ENCODE results near the gene VPS13D.

DNA sequence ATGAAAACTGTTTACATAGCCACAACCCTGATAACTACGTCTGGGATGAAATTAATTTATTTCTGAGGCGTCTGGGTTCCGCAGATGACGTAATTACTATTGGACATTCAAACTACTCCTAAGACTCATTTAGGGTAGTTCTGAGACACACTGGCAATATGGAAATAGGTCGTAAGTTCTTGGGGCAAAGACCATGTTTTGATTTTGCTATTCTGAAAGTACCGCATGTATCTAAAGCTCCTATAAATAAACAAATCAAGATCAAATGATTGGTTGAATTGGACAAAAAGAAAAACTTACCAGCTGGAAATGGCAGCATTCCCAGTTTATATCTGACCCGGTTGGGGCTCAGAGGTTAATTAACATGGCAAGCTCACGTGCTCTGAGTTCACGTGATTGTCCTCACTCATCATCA lies 313.9 kb downstream of the VPS13D start:
- TF ChIP-seq, protein P1, sequence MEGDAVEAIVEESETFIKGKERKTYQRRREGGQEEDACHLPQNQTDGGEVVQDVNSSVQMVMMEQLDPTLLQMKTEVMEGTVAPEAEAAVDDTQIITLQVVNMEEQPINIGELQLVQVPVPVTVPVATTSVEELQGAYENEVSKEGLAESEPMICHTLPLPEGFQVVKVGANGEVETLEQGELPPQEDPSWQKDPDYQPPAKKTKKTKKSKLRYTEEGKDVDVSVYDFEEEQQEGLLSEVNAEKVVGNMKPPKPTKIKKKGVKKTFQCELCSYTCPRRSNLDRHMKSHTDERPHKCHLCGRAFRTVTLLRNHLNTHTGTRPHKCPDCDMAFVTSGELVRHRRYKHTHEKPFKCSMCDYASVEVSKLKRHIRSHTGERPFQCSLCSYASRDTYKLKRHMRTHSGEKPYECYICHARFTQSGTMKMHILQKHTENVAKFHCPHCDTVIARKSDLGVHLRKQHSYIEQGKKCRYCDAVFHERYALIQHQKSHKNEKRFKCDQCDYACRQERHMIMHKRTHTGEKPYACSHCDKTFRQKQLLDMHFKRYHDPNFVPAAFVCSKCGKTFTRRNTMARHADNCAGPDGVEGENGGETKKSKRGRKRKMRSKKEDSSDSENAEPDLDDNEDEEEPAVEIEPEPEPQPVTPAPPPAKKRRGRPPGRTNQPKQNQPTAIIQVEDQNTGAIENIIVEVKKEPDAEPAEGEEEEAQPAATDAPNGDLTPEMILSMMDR (IDR thresholded peaks at IDR 0.05): no peak
- no peak for TF ChIP-seq POLR2A (IDR thresholded peaks at IDR 0.05)

Data from uterus (tissue), 2 donors.